ENCODE measurements around the gene GMIP.

GMIP gene

GRCh38 chr19:19659646-19660245 is 16.3 kb upstream of the GMIP start:
- no peak for DNase-seq

GRCh38 chr19:19657397-19657783 is 13.9 kb upstream of the GMIP start:
- no peak for DNase-seq

- no peak for DNase-seq
These were observed 13.3 kb upstream of the GMIP start for GRCh38 chr19:19656451-19657396.

GRCh38 chr19:19655641-19656343 is 12.3 kb upstream of the GMIP start:
- DNase-seq, result no peak

GRCh38 chr19:19655051-19655594 is 11.7 kb upstream of the GMIP start:
- DNase-seq, result no peak

GRCh38 chr19:19654441-19654840 is 11.0 kb upstream of the GMIP start:
- DNase-seq, result no peak

- DNase-seq, result no peak
These were observed 10.2 kb upstream of the GMIP start for GRCh38 chr19:19653597-19654147.

GRCh38 chr19:19652482-19653295 is 9.2 kb upstream of the GMIP start:
- DNase-seq, result no peak

GRCh38 chr19:19651076-19651475 is 7.6 kb upstream of the GMIP start:
- no peak for DNase-seq

GRCh38 chr19:19650331-19650730 is 6.9 kb upstream of the GMIP start:
- no peak for DNase-seq

- no peak for DNase-seq
These were observed 6.1 kb upstream of the GMIP start for GRCh38 chr19:19649580-19649995.

- no peak for DNase-seq
These were observed 5.7 kb upstream of the GMIP start for GRCh38 chr19:19649155-19649554.

- no peak for DNase-seq
These were observed 3.8 kb upstream of the GMIP start for GRCh38 chr19:19647037-19647835.

- no peak for DNase-seq
These were observed 1.9 kb upstream of the GMIP start for GRCh38 chr19:19645233-19645870.

- no peak for DNase-seq
These were observed 564 bp upstream of the GMIP start for GRCh38 chr19:19644054-19644388.

- DNase-seq, result no peak
These were observed 825 bp downstream of the GMIP start for GRCh38 chr19:19642506-19643157.

GRCh38 chr19:19637523-19638251 is 5.8 kb downstream of the GMIP start:
- DNase-seq, result no peak

- no peak for DNase-seq
These were observed 6.3 kb downstream of the GMIP start for GRCh38 chr19:19637186-19637522.

GRCh38 chr19:19636573-19637185 is 6.8 kb downstream of the GMIP start:
- no peak for DNase-seq
